SK-N-SH treated with all-trans-retinoic acid at 6 μM for 48 hours (cell line): ENCODE data around the gene ANKRD2.

Experiments
- OSR1 ChIP-seq: fragments of 250-450 bp; sonication (Bioruptor Pico); IDR thresholded peaks from 2 replicates; pipeline ENCODE4 v1.8.0; 2022; ENCODE audit warnings: moderate library complexity, mild to moderate bottlenecking, inconsistent platforms
- TCF4 ChIP-seq: fragments of 250-450 bp; sonication (Bioruptor Pico); IDR thresholded peaks from 2 replicates; pipeline ENCODE4 v1.8.0; 2021; ENCODE audit warnings: mild to moderate bottlenecking, moderate library complexity, borderline replicate concordance
- ZNF565 ChIP-seq: fragments of 450-650 bp; formaldehyde crosslinking; conservative IDR thresholded peaks from 2 replicates; pipeline ENCODE4 v1.5.0; 2020; ENCODE audit warnings: low read depth, mild to moderate bottlenecking, moderate library complexity
- ZNF70 ChIP-seq: fragments of 450-650 bp; formaldehyde crosslinking; IDR thresholded peaks from 2 replicates; pipeline ENCODE4 v1.5.0; 2020; ENCODE audit warnings: mild to moderate bottlenecking, moderate library complexity
- TF ChIP-seq, protein P1 (sequence below): fragments of 250-450 bp; sonication (Bioruptor Pico); IDR thresholded peaks from 2 replicates; pipeline ENCODE4 v1.8.0; 2020; ENCODE audit warnings: mild to moderate bottlenecking, moderate library complexity, borderline replicate concordance

DNA sequence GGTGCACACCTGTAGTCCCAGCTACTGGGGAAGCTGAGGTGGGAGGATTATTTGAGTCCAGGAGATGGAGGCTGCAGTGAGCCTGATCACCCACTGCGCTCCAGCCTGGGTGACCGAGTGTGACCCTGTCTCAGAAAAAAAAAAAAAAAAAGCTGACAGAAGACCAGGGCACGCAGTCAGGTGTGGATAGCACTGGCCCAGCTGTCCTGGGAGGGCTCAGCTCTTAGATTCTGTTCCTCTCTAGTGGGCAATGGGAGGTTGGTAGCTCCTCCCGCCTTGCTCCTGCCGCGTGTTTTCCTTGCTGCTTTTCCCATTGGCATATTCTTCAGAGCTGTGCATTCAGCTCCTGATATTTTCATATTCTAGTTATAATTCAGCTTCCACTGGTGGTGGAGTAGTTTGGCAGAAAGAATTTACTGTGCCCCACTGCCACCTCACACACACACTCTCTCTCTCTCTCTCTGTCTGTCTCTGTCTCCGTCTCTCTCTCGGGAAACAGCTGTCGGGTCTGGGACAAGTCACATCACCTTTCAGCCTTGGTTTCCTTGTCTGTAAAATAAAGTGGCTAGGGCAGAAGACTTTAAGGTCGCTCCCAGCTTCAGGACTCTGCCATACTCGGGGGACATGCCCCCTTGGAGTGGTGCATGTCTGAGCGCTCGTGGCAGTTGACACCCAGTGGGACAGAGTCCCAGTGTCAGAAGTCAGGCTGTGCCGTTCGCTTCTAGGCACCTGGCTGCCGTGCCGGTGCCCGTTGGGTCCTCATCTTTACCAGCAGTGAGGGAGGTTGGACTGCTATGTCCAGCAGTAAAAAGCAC lies 25.9 kb upstream of the ANKRD2 start:
- TF ChIP-seq, protein P1, sequence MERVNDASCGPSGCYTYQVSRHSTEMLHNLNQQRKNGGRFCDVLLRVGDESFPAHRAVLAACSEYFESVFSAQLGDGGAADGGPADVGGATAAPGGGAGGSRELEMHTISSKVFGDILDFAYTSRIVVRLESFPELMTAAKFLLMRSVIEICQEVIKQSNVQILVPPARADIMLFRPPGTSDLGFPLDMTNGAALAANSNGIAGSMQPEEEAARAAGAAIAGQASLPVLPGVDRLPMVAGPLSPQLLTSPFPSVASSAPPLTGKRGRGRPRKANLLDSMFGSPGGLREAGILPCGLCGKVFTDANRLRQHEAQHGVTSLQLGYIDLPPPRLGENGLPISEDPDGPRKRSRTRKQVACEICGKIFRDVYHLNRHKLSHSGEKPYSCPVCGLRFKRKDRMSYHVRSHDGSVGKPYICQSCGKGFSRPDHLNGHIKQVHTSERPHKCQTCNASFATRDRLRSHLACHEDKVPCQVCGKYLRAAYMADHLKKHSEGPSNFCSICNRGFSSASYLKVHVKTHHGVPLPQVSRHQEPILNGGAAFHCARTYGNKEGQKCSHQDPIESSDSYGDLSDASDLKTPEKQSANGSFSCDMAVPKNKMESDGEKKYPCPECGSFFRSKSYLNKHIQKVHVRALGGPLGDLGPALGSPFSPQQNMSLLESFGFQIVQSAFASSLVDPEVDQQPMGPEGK (CRISPR knock-in tag): no peak
- TF ChIP-seq ZNF565 (CRISPR knock-in tag) (no peak), ZNF70 (CRISPR knock-in tag) (no peak), OSR1 (CRISPR knock-in tag) (no peak), TCF4 (CRISPR knock-in tag) (no peak)
